NT2/D1 (cell line): ENCODE measurements around the gene ITGA7.

ENCODE experiments used
- DNase-seq: peaks from one replicate; pipeline ENCODE4 v3.0.0-alpha.2; 2011; ENCODE audit warnings: low read depth, low spot score
- H3K27me3 ChIP-seq: 2 replicates; pipeline ENCODE4 v1.6.0; 2011; ENCODE audit warnings: mild to moderate bottlenecking; ENCODE audit not compliant: insufficient read length, insufficient read depth
- H3K36me3 ChIP-seq: 2 replicates; pipeline ENCODE4 v1.6.1; 2011; ENCODE audit warnings: mild to moderate bottlenecking, low read length, mixed read lengths; ENCODE audit not compliant: insufficient read depth, insufficient read length
- H3K4me1 ChIP-seq: 2 replicates; pipeline ENCODE4 v1.5.1; 2011; ENCODE audit not compliant: insufficient read depth, insufficient read length
- H3K4me3 ChIP-seq: 2 replicates; pipeline ENCODE4 v1.5.1; 2011; ENCODE audit warnings: low read depth; ENCODE audit not compliant: insufficient read length
- H3K9ac ChIP-seq: 2 replicates; pipeline ENCODE4 v1.6.0; 2011; ENCODE audit warnings: low read depth; ENCODE audit not compliant: insufficient read length
- H3K9me3 ChIP-seq: 2 replicates; pipeline ENCODE4 v1.5.1; 2011; ENCODE audit warnings: mild to moderate bottlenecking, low read length; ENCODE audit not compliant: insufficient read depth
- SUZ12 ChIP-seq: IDR thresholded peaks from 2 replicates; pipeline ENCODE4 v1.6.1; 2011; ENCODE audit not compliant: insufficient read length, insufficient read depth; ENCODE audit errors: extremely low read depth
- YY1 ChIP-seq: IDR thresholded peaks from 2 replicates; pipeline ENCODE4 v1.6.1; 2011; ENCODE audit not compliant: insufficient read length, insufficient read depth
- ZNF274 ChIP-seq: IDR thresholded peaks from 2 replicates; pipeline ENCODE4 v1.6.1; 2011; ENCODE audit warnings: mild to moderate bottlenecking, low read depth, low read length

ITGA7 gene

DNA sequence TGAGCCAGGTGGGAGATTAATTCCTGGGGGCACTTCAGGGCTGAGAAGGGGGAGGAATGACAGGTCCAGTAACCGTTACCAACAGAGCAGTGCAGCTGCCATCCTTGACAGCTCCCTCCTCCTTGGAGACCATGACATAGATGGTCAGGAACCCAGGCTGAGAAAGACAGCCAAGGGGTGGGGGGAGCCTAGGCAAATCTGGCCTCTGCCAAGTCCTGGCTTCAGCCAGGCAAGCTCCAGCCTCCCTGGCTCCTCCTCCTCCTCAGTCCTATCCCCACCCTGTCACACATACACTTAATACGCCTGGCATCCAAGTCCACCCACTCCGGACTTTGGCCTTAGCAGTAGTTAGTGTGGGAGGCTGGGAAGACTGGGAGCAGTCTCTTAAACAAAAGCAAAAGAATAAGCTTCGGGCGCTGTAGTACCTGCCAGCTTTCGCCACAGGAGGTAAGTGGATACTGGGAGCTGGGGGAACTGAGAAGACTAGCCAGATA, 12.4 kb upstream of the ITGA7 start, which contains the start of gene RDH5:
Gene RDH5 (plus strand): TSS at position 323 of the 494 bp plus-strand sequence. CDS start 792 bp downstream, outside the sequence.
- Histone ChIP-seq H3K9me3 (no peaks in the 10 kb centered on the region), H3K4me3 (no peak within 1 kb of the TSS), H3K36me3 (peaks cover 40% of the 10 kb centered on the region), H3K9ac (peak within 1 kb of the TSS; percentile 13), H3K27me3 (no peaks in the 10 kb centered on the region), H3K4me1 (peaks cover 18% of the 10 kb centered on the region)
- no peak for DNase-seq
- TF ChIP-seq YY1 (no peak), ZNF274 (no peak), SUZ12 (no peak)

- no peak for DNase-seq
- H3K4me3 ChIP-seq, result no peak overlapping the region
- TF ChIP-seq YY1 (no peak), ZNF274 (no peak), SUZ12 (no peak)
- peaks cover 33% of the 10 kb centered on the region for H3K36me3 ChIP-seq
- H3K4me1 ChIP-seq, result peaks cover 18% of the 10 kb centered on the region
- no peaks in the 10 kb centered on the region for H3K9me3 ChIP-seq
- no peak overlapping the region for H3K9ac ChIP-seq
- no peaks in the 10 kb centered on the region for H3K27me3 ChIP-seq
Measured at GRCh38 chr12:55719371-55719770, 11.7 kb upstream of the ITGA7 start.

DNA sequence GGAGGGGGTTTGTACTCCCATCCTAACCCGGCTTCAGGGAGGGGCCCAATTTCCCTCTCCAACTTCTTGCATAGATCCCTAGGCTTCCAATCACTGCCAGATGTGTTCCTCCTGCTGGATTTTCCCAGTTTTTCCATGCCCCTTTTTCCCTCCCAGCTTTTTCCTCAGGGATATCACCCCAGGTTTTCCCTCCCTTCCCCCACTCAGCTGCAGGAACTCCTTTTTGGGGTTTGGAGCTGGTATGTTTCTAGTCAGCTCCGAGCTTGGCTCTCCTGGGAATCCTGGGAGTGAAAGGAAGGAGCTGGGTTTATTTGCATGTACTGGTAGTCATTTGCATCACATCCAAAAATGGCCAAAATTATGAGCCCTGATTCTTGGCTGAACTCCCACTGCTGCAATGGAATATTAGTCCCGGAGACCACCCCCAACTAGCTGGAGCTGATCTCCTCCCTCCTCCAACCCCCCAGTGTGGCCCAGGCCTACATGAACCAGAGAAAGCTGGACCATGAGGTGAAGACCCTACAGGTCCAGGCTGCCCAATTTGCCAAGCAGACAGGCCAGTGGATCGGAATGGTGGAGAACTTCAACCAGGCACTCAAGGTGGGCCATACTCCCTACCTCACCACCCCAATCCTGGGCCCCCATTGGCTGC, 11.0 kb upstream of the ITGA7 start:
- H3K36me3 ChIP-seq, result peaks cover 27% of the 10 kb centered on the region
- peak overlapping the region; percentile 47 for H3K9ac ChIP-seq
- no peak for TF ChIP-seq ZNF274
- TF ChIP-seq YY1, result no peak
- no peak for TF ChIP-seq SUZ12
- H3K4me1 ChIP-seq, result peaks cover 14% of the 10 kb centered on the region
- H3K9me3 ChIP-seq, result no peaks in the 10 kb centered on the region
- no peak for DNase-seq
- no peak overlapping the region for H3K4me3 ChIP-seq
- no peaks in the 10 kb centered on the region for H3K27me3 ChIP-seq

GRCh38 chr12:55718015-55718414, 10.3 kb upstream of the ITGA7 start:
- Histone ChIP-seq H3K9me3 (no peaks in the 10 kb centered on the region), H3K4me1 (peaks cover 14% of the 10 kb centered on the region), H3K36me3 (peaks cover 19% of the 10 kb centered on the region), H3K9ac (peak overlapping the region; percentile 90), H3K27me3 (peaks cover 2% of the 10 kb centered on the region), H3K4me3 (peak overlapping the region; percentile 75)
- no peak for DNase-seq
- TF ChIP-seq SUZ12, result no peak

DNA sequence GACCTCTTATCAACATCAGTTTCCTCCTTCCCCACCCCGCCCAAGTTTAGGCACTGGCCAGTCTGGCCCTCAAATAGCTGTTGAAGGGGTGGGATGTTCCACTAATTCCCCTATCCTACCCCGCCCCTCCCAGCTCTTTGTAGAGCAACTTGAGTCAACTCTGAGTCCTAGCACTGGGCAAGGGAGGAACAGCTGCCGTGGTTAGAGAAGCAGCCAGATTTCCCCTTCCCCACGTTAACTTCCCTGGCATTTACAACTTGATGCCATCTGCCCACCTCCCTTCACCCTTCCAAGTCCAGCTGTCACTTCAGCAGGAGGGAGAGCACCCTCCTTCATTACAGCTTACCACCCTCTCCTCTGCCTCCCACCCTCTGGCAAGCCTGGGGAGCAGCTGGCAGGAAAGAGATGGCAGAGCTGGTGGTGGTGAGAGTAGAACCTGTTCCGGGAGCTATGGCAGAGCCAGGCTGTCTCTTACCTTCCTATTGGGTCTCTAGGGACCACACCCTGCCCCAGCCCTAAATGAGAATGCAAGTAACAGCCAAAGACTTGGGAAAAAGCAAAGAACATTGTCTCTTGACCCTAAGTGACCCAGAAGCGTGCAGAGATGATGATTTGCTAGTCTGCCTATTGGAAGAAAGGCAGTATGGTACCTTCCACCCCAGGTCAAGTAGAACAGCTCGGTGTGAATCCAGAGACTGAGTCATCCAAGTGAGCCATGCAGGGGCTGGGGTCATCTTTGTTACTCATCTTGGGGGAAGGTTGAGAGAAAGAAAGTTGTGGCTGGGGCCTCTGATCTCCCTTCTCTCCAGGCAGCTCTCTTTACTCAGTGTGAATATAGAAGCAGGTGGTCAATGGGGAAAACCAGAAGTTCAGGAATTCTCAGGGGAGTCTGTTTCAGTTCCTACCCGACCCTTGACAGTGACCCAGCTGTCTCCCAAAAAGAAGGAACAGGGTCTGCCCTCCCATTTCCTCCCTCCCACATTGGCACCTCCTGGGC, 9.6 kb upstream of the ITGA7 start:
- Histone ChIP-seq H3K4me3 (peak overlapping the region; percentile 75), H3K27me3 (peaks cover 9% of the 10 kb centered on the region), H3K4me1 (peaks cover 14% of the 10 kb centered on the region), H3K9ac (peak overlapping the region; percentile 90), H3K9me3 (no peaks in the 10 kb centered on the region), H3K36me3 (peaks cover 17% of the 10 kb centered on the region)
- no peak for DNase-seq
- TF ChIP-seq SUZ12 (no peak), ZNF274 (no peak), YY1 (no peak)

DNA sequence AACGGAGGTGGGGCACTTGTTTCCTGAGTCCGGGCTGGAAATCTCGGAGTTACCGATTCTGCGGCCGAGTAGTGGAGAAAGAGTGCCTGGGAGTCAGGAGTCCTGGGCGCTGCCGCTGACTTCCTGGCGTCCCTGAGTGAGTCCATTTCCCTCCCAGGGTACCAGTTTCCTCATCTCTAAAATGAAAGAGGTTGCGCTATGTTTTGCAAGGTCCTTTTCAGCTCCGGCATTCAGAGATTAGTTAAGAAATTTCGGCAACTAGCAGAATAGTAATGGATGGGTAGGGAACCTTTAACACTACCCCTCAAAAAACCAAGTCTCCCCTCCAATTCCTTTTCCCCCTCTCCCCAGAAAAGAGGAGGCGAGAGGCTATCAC, 8.9 kb upstream of the ITGA7 start:
- Histone ChIP-seq H3K9ac (peak overlapping the region; percentile 90), H3K4me1 (peaks cover 14% of the 10 kb centered on the region), H3K4me3 (peak overlapping the region; percentile 75), H3K9me3 (no peaks in the 10 kb centered on the region), H3K36me3 (peaks cover 17% of the 10 kb centered on the region), H3K27me3 (peaks cover 15% of the 10 kb centered on the region)
- TF ChIP-seq ZNF274, result no peak
- no peak for TF ChIP-seq SUZ12
- no peak for TF ChIP-seq YY1
- DNase-seq, result no peak
